Spleen (tissue), 11 donors: ENCODE measurements around the gene C3orf38. TPM values are rescaled to one million over a fixed set of nuclear protein-coding genes. Genes with fewer than 3 reads are reported as not detected.
"Not testable (repeated sequence)": the region's sequence is repeated elsewhere in the genome, so short reads cannot be mapped to it uniquely, and the experiment has no call there.

Experiments
- DNase-seq: peaks from one replicate; pipeline ENCODE4 v3.0.0-alpha.2; 2020
- H3K27ac ChIP-seq, 8 donors: fragments of 200-600 bp; sonication (generic) in 7 of 8; 1 replicate in 4 of 8; 2 replicates in 4 of 8; pipeline versions ENCODE4 v1.5.0 to v1.8.0; 2016 to 2021; ENCODE audit warnings: inconsistent platforms in 4 of 8, mild to moderate bottlenecking in 4 of 8, moderate library complexity in 1 of 8
- H3K27me3 ChIP-seq, 7 donors: fragments of 200-600 bp; sonication (generic) in 6 of 7; replicated peaks in 1 of 7; 1 replicate in 4 of 7; 2 replicates in 3 of 7; pipeline versions ENCODE4 v1.5.0 to v1.8.0; 2016 to 2021; ENCODE audit warnings: inconsistent platforms in 3 of 7, mild to moderate bottlenecking in 1 of 7
- H3K36me3 ChIP-seq, 6 donors: fragments of 200-600 bp; sonication (generic) in 5 of 6; 1 replicate in 4 of 6; 2 replicates in 2 of 6; pipeline versions ENCODE4 v1.5.0 to v1.8.0; 2016 to 2021; ENCODE audit warnings: inconsistent platforms in 2 of 6
- H3K4me1 ChIP-seq, 6 donors: fragments of 200-600 bp; sonication (generic) in 5 of 6; 1 replicate in 3 of 6; 2 replicates in 3 of 6; pipeline versions ENCODE4 v1.5.0 to v1.8.0; 2016 to 2021; ENCODE audit warnings: inconsistent platforms in 3 of 6
- H3K4me3 ChIP-seq, 8 donors: fragments of 200-600 bp; sonication (generic) in 7 of 8; 1 replicate in 4 of 8; 2 replicates in 4 of 8; pipeline versions ENCODE4 v1.5.0 to v1.8.0; 2016 to 2021; ENCODE audit warnings: inconsistent platforms in 4 of 8, mild to moderate bottlenecking in 4 of 8, moderate library complexity in 2 of 8
- H3K9me3 ChIP-seq, 8 donors: fragments of 200-600 bp; sonication (generic) in 7 of 8; 1 replicate in 4 of 8; 2 replicates in 4 of 8; pipeline versions ENCODE4 v1.5.0 to v1.8.0; 2016 to 2021; ENCODE audit warnings: inconsistent platforms in 4 of 8
- POLR2A ChIP-seq, 3 donors: fragments of 450-650 bp; IDR thresholded peaks; one replicate each; pipeline ENCODE4 v1.5.1; 2017; ENCODE audit warnings: antibody characterized with exemption in 3 of 3, mild to moderate bottlenecking in 1 of 3
- POLR2AphosphoS5 ChIP-seq, 3 donors: sonication (generic); formaldehyde crosslinking; IDR thresholded peaks; one replicate each; pipeline ENCODE4 v1.5.1; 2017; ENCODE audit warnings: antibody characterized with exemption in 3 of 3
- WGBS, 5 donors: extraction: QIAGEN DNeasy Blood & Tissue Kit in 3 of 5; methylation state at CpG; one replicate each; pipeline versions ENCODE4 v1.1.5 to v1.1.7; 2013 to 2018; 5-methylcytosine and 5-hydroxymethylcytosine counted together
- intact Hi-C: fragments of 100-400 bp; cut with DNase I; formaldehyde crosslinking; loops from one replicate; pipeline ENCODE4 v1.15.0; 2023; ENCODE audit warnings: low total_unique reads
- polyA plus RNA-seq, 3 donors: library from polyadenylated mRNA; stranded (reverse); fragments of 200-250 nt; gene quantifications; one replicate each; pipeline ENCODE4 v1.2.1, GENCODE V29; 2013
- total RNA-seq, 7 donors: library from RNA; depleted of rRNA in 3 of 7; stranded (reverse); fragments of >200 nt in 3 of 7; fragmentation: NEBNext Ultra II Directional in 4 of 7; extraction: Animal tissue kit (Norgen Biotek cat#: 25700) in 4 of 7; gene quantifications; one replicate each; pipeline versions ENCODE4 v1.1.0 to v1.2.1, GENCODE V29; 2016 to 2021
- TF ChIP-seq, protein P1 (sequence below), 11 experiments: fragments of 200-600 bp in 7 of 11; fragments of 450-650 bp in 4 of 11; sonication (generic) in 4 of 11; IDR thresholded peaks in 8 of 11; conservative IDR thresholded peaks in 3 of 11; 1 replicate in 7 of 11; 2 replicates in 4 of 11; pipeline versions ENCODE4 v1.4.0 to v1.8.0; 2016 to 2021; ENCODE audit warnings: antibody characterized with exemption in 11 of 11, inconsistent platforms in 4 of 11, mild to moderate bottlenecking in 1 of 11
- donor health status: healthy with polysubstance abuse.
- donor health status: DM: no; HTN: no; CAD: no; lungs with moderate emphysema.
- donor health status: DM: no; HTN: no; CAD: no.
- donor health status: Bipolar disorder and iron deficiency.
- donor health status: healthy.
- donor health status: DM: no; HTN: no; CAD: no.
- donor health status: DM: yes; HTN: yes; CAD: no.

C3orf38 gene
- total and polyA plus RNA-seq, 10 donors = 8.1 to 41.2 (median 32.0) TPM

DNA sequence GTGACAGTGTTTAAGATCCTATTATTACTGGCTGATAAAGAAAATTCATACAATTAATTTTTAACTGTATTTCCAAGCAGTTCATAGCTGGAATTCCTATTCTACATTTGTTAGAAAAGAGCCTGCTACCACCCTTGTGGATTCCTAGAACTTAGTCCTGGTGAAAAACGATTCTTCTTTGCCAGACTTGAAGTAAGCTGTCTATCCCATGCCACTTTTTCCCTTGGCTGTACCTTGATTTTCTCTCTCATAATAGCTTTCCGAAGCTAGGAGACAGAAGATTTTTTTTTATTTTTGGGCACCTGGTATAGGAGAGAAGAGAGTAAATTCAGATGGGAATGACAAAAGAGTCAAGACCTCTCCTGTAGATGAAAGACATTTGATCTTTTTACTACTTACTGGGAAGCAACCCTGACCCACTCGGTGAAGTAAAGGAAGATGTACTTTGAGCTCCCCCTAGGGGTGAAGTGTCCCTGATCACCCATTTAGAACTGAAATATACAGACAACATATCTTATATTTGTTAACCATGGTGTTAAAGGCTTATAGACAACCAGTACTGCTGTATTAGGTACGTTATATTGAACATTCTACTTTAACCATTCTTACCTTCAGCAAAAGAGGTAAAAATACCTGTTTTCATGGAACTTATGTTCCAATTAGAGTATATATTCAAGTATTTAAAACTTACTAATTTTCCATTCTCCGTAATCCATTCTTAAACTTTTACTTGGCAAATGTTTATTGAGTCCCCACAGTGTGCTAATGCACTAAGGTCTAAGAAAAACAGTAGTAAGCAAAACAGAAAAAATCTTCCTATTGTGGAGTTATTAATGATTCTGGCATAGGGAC is 36.2 kb upstream of the C3orf38 start:
- H3K36me3 ChIP-seq = peaks cover 0 to 39% (median 10%) of the 10 kb centered on the region in 6 donors
- H3K4me3 ChIP-seq = no peak overlapping the region
- WGBS, 5 donors = 43 to 53% (median 48%) methylated on average over 5 of the region's 5 CpGs
- no peak for DNase-seq
- H3K4me1 ChIP-seq = peaks cover 0 to 18% (median 2%) of the 10 kb centered on the region in 6 donors
- no peak overlapping the region for H3K27ac ChIP-seq
- no peaks in the 10 kb centered on the region for H3K9me3 ChIP-seq
- no peaks in the 10 kb centered on the region for H3K27me3 ChIP-seq
- intact Hi-C loops = no loop called here
- TF ChIP-seq, protein P1, sequence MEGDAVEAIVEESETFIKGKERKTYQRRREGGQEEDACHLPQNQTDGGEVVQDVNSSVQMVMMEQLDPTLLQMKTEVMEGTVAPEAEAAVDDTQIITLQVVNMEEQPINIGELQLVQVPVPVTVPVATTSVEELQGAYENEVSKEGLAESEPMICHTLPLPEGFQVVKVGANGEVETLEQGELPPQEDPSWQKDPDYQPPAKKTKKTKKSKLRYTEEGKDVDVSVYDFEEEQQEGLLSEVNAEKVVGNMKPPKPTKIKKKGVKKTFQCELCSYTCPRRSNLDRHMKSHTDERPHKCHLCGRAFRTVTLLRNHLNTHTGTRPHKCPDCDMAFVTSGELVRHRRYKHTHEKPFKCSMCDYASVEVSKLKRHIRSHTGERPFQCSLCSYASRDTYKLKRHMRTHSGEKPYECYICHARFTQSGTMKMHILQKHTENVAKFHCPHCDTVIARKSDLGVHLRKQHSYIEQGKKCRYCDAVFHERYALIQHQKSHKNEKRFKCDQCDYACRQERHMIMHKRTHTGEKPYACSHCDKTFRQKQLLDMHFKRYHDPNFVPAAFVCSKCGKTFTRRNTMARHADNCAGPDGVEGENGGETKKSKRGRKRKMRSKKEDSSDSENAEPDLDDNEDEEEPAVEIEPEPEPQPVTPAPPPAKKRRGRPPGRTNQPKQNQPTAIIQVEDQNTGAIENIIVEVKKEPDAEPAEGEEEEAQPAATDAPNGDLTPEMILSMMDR (IDR thresholded peaks at IDR 0.05 in 8 of 11, conservative IDR thresholded peaks at IDR 0.05 in 3 of 11) = peak; percentile 27 to 74 (median 67)
- TF ChIP-seq POLR2AphosphoS5 (IDR thresholded peaks at IDR 0.05) = no peak
- TF ChIP-seq POLR2A (IDR thresholded peaks at IDR 0.05) = no peak

DNA sequence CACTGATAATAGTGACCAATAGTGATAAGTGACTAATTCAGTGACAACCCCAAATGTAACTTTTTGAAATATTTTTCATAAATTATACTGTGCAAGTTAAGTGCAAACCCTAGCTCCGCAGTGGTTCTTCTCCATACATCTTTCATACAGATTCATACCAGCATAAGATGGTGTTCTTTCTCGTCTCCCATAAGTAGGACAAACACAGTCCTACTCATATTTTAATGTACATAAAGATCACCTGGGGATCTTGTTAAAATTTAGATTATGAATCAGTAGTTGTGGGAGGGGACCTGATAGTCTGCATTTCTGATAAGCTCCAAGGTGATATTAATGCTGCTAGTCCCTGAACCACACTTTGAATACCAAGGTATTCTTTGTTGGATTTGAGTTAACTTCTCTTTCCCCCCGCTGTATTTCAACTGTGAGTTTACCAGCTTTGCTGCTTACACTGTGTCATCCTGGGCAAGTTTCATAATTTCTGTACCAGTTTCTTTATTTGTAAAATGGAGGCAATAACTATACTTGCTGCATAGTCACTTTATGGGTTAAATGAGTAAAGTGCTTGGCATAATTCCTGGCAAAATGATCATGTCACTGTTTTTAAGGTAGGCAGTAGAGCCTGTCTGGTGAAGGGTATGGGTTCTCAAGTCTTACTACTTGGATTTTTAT is 34.7 kb upstream of the C3orf38 start:
- intact Hi-C loops = no loop called here
- Histone ChIP-seq H3K4me3 (no peak overlapping the region), H3K27ac (no peak overlapping the region), H3K27me3 (no peaks in the 10 kb centered on the region), H3K9me3 (no peaks in the 10 kb centered on the region), H3K4me1 (peaks cover 0 to 18% (median 2%) of the 10 kb centered on the region in 6 donors), H3K36me3 (peaks cover 0 to 40% (median 10%) of the 10 kb centered on the region in 6 donors)
- no peak for DNase-seq
- whole genome bisulfite sequencing, 5 donors = 79 to 90% (median 86%) methylated on average over 3 of the region's 3 CpGs
- TF ChIP-seq, protein P1 (IDR thresholded peaks at IDR 0.05 in 8 of 11, conservative IDR thresholded peaks at IDR 0.05 in 3 of 11) = no peak
- TF ChIP-seq POLR2A (IDR thresholded peaks at IDR 0.05) (no peak), POLR2AphosphoS5 (IDR thresholded peaks at IDR 0.05) (no peak)

DNA sequence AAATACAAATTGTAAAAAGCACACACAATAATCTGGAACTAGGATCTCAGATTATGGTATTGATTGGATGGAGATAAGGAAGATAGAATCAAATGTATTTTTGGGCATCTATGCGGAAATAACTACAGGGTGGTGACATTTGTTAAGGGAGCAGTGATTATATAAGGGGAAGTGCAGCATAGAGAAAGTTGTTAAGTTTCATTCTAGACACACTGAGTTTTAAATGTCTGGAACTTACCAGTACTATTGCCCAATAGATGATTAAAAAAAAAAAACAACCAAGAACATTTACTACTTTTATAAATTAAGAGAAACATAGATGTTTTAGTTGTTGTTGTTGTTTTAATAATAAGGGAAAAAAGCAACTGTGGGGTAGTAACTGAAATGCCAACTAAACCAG is 32.1 kb upstream of the C3orf38 start:
- TF ChIP-seq, protein P1 (IDR thresholded peaks at IDR 0.05 in 8 of 11, conservative IDR thresholded peaks at IDR 0.05 in 3 of 11) = no peak
- TF ChIP-seq POLR2AphosphoS5 (IDR thresholded peaks at IDR 0.05) = no peak
- TF ChIP-seq POLR2A (IDR thresholded peaks at IDR 0.05) = no peak
- Histone ChIP-seq H3K4me3 (no peak overlapping the region), H3K4me1 (peaks cover 0 to 18% (median 2%) of the 10 kb centered on the region in 6 donors), H3K27ac (no peak overlapping the region), H3K36me3 (peaks cover 0 to 40% (median 10%) of the 10 kb centered on the region in 6 donors), H3K27me3 (no peaks in the 10 kb centered on the region), H3K9me3 (no peaks in the 10 kb centered on the region)
- DNase-seq = no peak
- intact Hi-C loops = no loop called here
- 0 to 35% (median 33%) methylated on average over 1 of the region's 1 CpG for WGBS, 5 donors

DNA sequence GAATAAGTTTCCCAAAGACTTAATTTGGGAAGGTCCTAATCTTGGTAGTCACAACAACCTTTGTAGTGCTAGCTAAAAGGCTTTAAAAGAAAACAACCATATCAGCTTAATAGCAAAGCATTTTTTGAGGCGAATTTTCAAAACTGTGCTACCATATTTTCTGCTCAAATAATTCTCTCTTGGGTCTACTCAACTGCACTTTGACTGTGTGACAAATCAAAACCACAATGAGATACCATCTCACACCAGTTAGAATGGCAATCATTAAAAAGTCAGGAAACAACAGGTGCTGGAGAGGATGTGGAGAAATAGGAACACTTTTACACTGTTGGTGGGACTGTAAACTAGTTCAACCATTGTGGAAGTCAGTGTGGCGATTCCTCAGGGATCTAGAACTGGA is 31.2 kb upstream of the C3orf38 start:
- H3K4me3 ChIP-seq, H3K27ac ChIP-seq, intact Hi-C loops, DNase-seq, H3K9me3 ChIP-seq, H3K27me3 ChIP-seq: not testable (repeated sequence)
- Histone ChIP-seq H3K4me1 (peaks cover 0 to 11% (median 3%) of the 10 kb centered on the region in 6 donors), H3K36me3 (peaks cover 0 to 40% (median 10%) of the 10 kb centered on the region in 6 donors)
- 96 to 100% (median 97%) methylated on average over 1 of the region's 2 CpGs for WGBS, 5 donors
